ENCODE data around the gene SPINT4. TPM values are rescaled to one million over a fixed set of nuclear protein-coding genes. Genes with fewer than 3 reads are reported as not detected.

The SPINT4 gene
- not detected in 2 replicates for total RNA-seq

GRCh38 chr20:45722047-45722446, at the start of gene SPINT4:
Gene SPINT4, plus strand, starts transcription at chr20:45722347. Its CDS starts 21 bp downstream, at chr20:45722368.

GRCh38 chr20:45701873-45702272, 20.3 kb upstream of the SPINT4 start, which contains the start of gene WFDC13:
Gene WFDC13, plus strand, starts transcription at chr20:45702038. Its CDS starts 86 bp downstream, at chr20:45702124.

GRCh38 chr20:45704969-45705637, 17.0 kb upstream of the SPINT4 start, which contains the start of gene WFDC10B:
Gene WFDC10B, minus strand, starts transcription at chr20:45705019. Its CDS starts 19,027 bp downstream, at chr20:45685992.

Small RNA genes lying within 50 kb of the gene (small RNA-seq; reads per million reads assigned to genes)
- 1.4 reads per million, percentile 71 among the genes with 10 or more reads in this experiment for gene MIR3617
- not detected for gene SPINT5P

Other genes starting within 250 kb of the SPINT4 start
- not detected in 2 replicates for gene SPINT3, start 206.7 kb upstream of the SPINT4 start, total RNA-seq
- not detected in 2 replicates for gene WFDC6, start 182.9 kb upstream of the SPINT4 start, total RNA-seq
- not detected in 2 replicates for gene EPPIN, start 174.9 kb upstream of the SPINT4 start, total RNA-seq
- gene WFDC8, start 143.1 kb upstream of the SPINT4 start, total RNA-seq = not detected in 2 replicates
- gene WFDC10A, start 92.6 kb upstream of the SPINT4 start, total RNA-seq = 0.73 TPM in 1 of 2 replicates, not detected in the other
- not detected in 2 replicates for gene WFDC9, start 91.1 kb upstream of the SPINT4 start, total RNA-seq
- gene WFDC11, start 52.1 kb upstream of the SPINT4 start, total RNA-seq = not detected in 2 replicates
- not detected in 2 replicates for gene WFDC13, start 20.3 kb upstream of the SPINT4 start, total RNA-seq
- gene WFDC10B, start 17.3 kb upstream of the SPINT4 start, total RNA-seq = not detected in 2 replicates
- gene WFDC3, start 69.5 kb downstream of the SPINT4 start, total RNA-seq = 0.20 and 0.73 TPM in 2 replicates
- 13.5 and 15.4 TPM in 2 replicates for gene DNTTIP1, start 69.6 kb downstream of the SPINT4 start, total RNA-seq
- 31.2 and 36.4 TPM in 2 replicates for gene UBE2C, start 90.3 kb downstream of the SPINT4 start, total RNA-seq
- 0.73 TPM in 1 of 2 replicates, not detected in the other for gene TNNC2, start 105.0 kb downstream of the SPINT4 start, total RNA-seq
- gene SNX21, start 111.5 kb downstream of the SPINT4 start, total RNA-seq = 87.6 and 101 TPM in 2 replicates
- 25.6 and 30.1 TPM in 2 replicates for gene ACOT8, start 135.0 kb downstream of the SPINT4 start, total RNA-seq
- 3.9 and 4.8 TPM in 2 replicates for gene ZSWIM3, start 135.3 kb downstream of the SPINT4 start, total RNA-seq
- 10.4 and 11.0 TPM in 2 replicates for gene ZSWIM1, start 158.9 kb downstream of the SPINT4 start, total RNA-seq
- gene SPATA25, start 165.3 kb downstream of the SPINT4 start, total RNA-seq = 1.4 and 1.5 TPM in 2 replicates
- 2.6 and 2.7 TPM in 2 replicates for gene NEURL2, start 168.9 kb downstream of the SPINT4 start, total RNA-seq
- gene CTSA, start 169.0 kb downstream of the SPINT4 start, total RNA-seq = 90.1 and 95.2 TPM in 2 replicates
- 6.6 and 33.1 TPM in 2 replicates for gene PLTP, start 189.8 kb downstream of the SPINT4 start, total RNA-seq
- 10.7 and 11.3 TPM in 2 replicates for gene PCIF1, start 212.3 kb downstream of the SPINT4 start, total RNA-seq
- 16.9 and 23.7 TPM in 2 replicates for gene ZNF335, start 249.9 kb downstream of the SPINT4 start, total RNA-seq